Astrocyte (in vitro differentiated cells and primary cell): ENCODE data around the gene SEMG2. TPM values are rescaled to one million over a fixed set of nuclear protein-coding genes. Genes with fewer than 3 reads are reported as not detected.

Experiments used
- DNase-seq: peaks from one replicate; pipeline ENCODE4 v3.0.0-alpha.2; 2010; ENCODE audit warnings: low read depth
- FAIRE-seq: peaks from 2 replicates; lab custom pipeline; 2011; peaks lifted over from hg19 to GRCh38; lab: Jason Lieb, UNC
- H2AFZ ChIP-seq: 2 replicates; pipeline ENCODE4 v1.6.0; 2012; ENCODE audit warnings: low read depth, low read length, inconsistent platforms
- H3K27ac ChIP-seq: 2 replicates; pipeline ENCODE4 v1.5.1; 2011; ENCODE audit warnings: low read depth, low read length, inconsistent platforms
- H3K27me3 ChIP-seq: 2 replicates; pipeline ENCODE4 v1.6.0; 2011; ENCODE audit warnings: low read length, inconsistent platforms; ENCODE audit not compliant: insufficient read depth
- H3K36me3 ChIP-seq: 2 replicates; pipeline ENCODE4 v1.5.1; 2011; ENCODE audit warnings: low read length, inconsistent platforms; ENCODE audit not compliant: insufficient read depth
- H3K4me1 ChIP-seq: 2 replicates; pipeline ENCODE4 v1.5.1; 2011; ENCODE audit warnings: low read length, inconsistent platforms; ENCODE audit not compliant: insufficient read depth
- H3K4me2 ChIP-seq: 2 replicates; pipeline ENCODE4 v1.6.0; 2012; ENCODE audit warnings: low read length, inconsistent platforms
- H3K4me3 ChIP-seq: 2 replicates; pipeline ENCODE4 v1.5.1; 2011; ENCODE audit warnings: low read depth, mild to moderate bottlenecking, low read length, inconsistent platforms; ENCODE audit not compliant: insufficient read depth
- H3K79me2 ChIP-seq: 2 replicates; pipeline ENCODE4 v1.6.0; 2012; ENCODE audit warnings: mild to moderate bottlenecking, low read length, inconsistent platforms; ENCODE audit not compliant: insufficient read depth
- H3K9ac ChIP-seq: 2 replicates; pipeline ENCODE4 v1.6.0; 2012; ENCODE audit warnings: mild to moderate bottlenecking, low read length, inconsistent platforms
- H3K9me3 ChIP-seq: 2 replicates; pipeline ENCODE4 v1.5.1; 2012; ENCODE audit warnings: low read depth, mild to moderate bottlenecking, low read length, inconsistent platforms; ENCODE audit not compliant: insufficient read depth
- H4K20me1 ChIP-seq: 2 replicates; pipeline ENCODE4 v1.6.0; 2012; ENCODE audit warnings: low read length, inconsistent platforms; ENCODE audit not compliant: insufficient read depth
- H3K27ac Mint-ChIP-seq: one replicate; pipeline ENCODE4 v1.8.0; 2021; ENCODE audit warnings: mild to moderate bottlenecking, mixed read lengths; ENCODE audit not compliant: unreplicated experiment
- H3K27me3 Mint-ChIP-seq: one replicate; pipeline ENCODE4 v1.8.0; 2021; ENCODE audit warnings: low read depth, mixed read lengths; ENCODE audit not compliant: unreplicated experiment
- H3K36me3 Mint-ChIP-seq: one replicate; pipeline ENCODE4 v1.8.0; 2021; ENCODE audit warnings: low read depth, mixed read lengths; ENCODE audit not compliant: unreplicated experiment
- H3K4me1 Mint-ChIP-seq: one replicate; pipeline ENCODE4 v1.8.0; 2021; ENCODE audit warnings: low read depth, mixed read lengths; ENCODE audit not compliant: unreplicated experiment
- H3K4me3 Mint-ChIP-seq: one replicate; pipeline ENCODE4 v1.8.0; 2021; ENCODE audit warnings: mild to moderate bottlenecking, moderate library complexity, mixed read lengths; ENCODE audit not compliant: unreplicated experiment
- H3K9me3 Mint-ChIP-seq: one replicate; pipeline ENCODE4 v1.8.0; 2021; ENCODE audit warnings: mild to moderate bottlenecking, mixed read lengths; ENCODE audit not compliant: unreplicated experiment
- CTCF ChIP-seq: IDR thresholded peaks from 2 replicates; pipeline ENCODE4 v1.5.1; 2011; ENCODE audit warnings: low read depth, mild to moderate bottlenecking, inconsistent platforms, low read length, moderate library complexity; ENCODE audit not compliant: insufficient read depth
- EZH2 ChIP-seq: IDR thresholded peaks from 2 replicates; pipeline ENCODE4 v1.6.1; 2012; ENCODE audit warnings: mild to moderate bottlenecking, low read length, inconsistent platforms; ENCODE audit not compliant: insufficient read depth
- total RNA-seq: library from RNA; stranded (reverse); gene quantifications from 2 replicates; pipeline ENCODE4 v1.2.1, GENCODE V29; 2021

Gene SEMG2
- total RNA-seq, 1 donor from 2014 or later: not detected

GRCh38 chr20:45183084-45183483 is 38.1 kb upstream of the SEMG2 start:
- Histone ChIP-seq H3K9ac (no peak overlapping the region), H2AFZ (no peak overlapping the region), H3K4me2 (no peak overlapping the region), H4K20me1 (no peaks in the 10 kb centered on the region), H3K27ac (no peak overlapping the region), H3K27me3 (no peaks in the 10 kb centered on the region), H3K4me1 (no peaks in the 10 kb centered on the region), H3K9me3 (no peaks in the 10 kb centered on the region), H3K79me2 (no peaks in the 10 kb centered on the region), H3K4me3 (no peak overlapping the region), H3K36me3 (no peaks in the 10 kb centered on the region)
- Mint-ChIP-seq H3K4me3 (no peak overlapping the region), H3K27me3 (no peaks in the 10 kb centered on the region), H3K4me1 (no peaks in the 10 kb centered on the region), H3K27ac (no peak overlapping the region), H3K9me3 (no peaks in the 10 kb centered on the region), H3K36me3 (no peaks in the 10 kb centered on the region)
- no peak for FAIRE-seq
- TF ChIP-seq CTCF: no peak
- no peak for TF ChIP-seq EZH2
- no peak for DNase-seq

GRCh38 chr20:45187693-45188092 is 33.5 kb upstream of the SEMG2 start:
- H4K20me1 ChIP-seq: no peaks in the 10 kb centered on the region
- H3K9me3 Mint-ChIP-seq: no peaks in the 10 kb centered on the region
- H3K36me3 ChIP-seq: no peaks in the 10 kb centered on the region
- no peak overlapping the region for H3K9ac ChIP-seq
- DNase-seq (no peak), FAIRE-seq (no peak)
- no peaks in the 10 kb centered on the region for H3K9me3 ChIP-seq
- no peaks in the 10 kb centered on the region for H3K36me3 Mint-ChIP-seq
- H2AFZ ChIP-seq: no peak overlapping the region
- TF ChIP-seq CTCF (no peak), EZH2 (no peak)
- no peaks in the 10 kb centered on the region for H3K4me1 ChIP-seq
- H3K4me1 Mint-ChIP-seq: no peaks in the 10 kb centered on the region
- H3K4me2 ChIP-seq: no peak overlapping the region
- H3K27ac ChIP-seq: no peak overlapping the region
- no peak overlapping the region for H3K27ac Mint-ChIP-seq
- H3K4me3 ChIP-seq: no peak overlapping the region
- no peaks in the 10 kb centered on the region for H3K27me3 Mint-ChIP-seq
- H3K4me3 Mint-ChIP-seq: no peak overlapping the region
- H3K27me3 ChIP-seq: no peaks in the 10 kb centered on the region
- no peaks in the 10 kb centered on the region for H3K79me2 ChIP-seq

GRCh38 chr20:45189067-45189609 is 32.0 kb upstream of the SEMG2 start:
- no peaks in the 10 kb centered on the region for H3K9me3 ChIP-seq
- no peak overlapping the region for H3K9ac ChIP-seq
- H4K20me1 ChIP-seq: no peaks in the 10 kb centered on the region
- H3K27ac ChIP-seq: no peak overlapping the region
- H2AFZ ChIP-seq: no peak overlapping the region
- no peaks in the 10 kb centered on the region for H3K79me2 ChIP-seq
- no peaks in the 10 kb centered on the region for H3K36me3 Mint-ChIP-seq
- no peak overlapping the region for H3K4me3 ChIP-seq
- no peaks in the 10 kb centered on the region for H3K36me3 ChIP-seq
- no peaks in the 10 kb centered on the region for H3K27me3 Mint-ChIP-seq
- TF ChIP-seq CTCF: no peak
- TF ChIP-seq EZH2: no peak
- FAIRE-seq (no peak), DNase-seq (no peak)
- no peak overlapping the region for H3K4me2 ChIP-seq
- H3K27ac Mint-ChIP-seq: no peak overlapping the region
- no peaks in the 10 kb centered on the region for H3K9me3 Mint-ChIP-seq
- no peaks in the 10 kb centered on the region for H3K27me3 ChIP-seq
- H3K4me1 Mint-ChIP-seq: no peaks in the 10 kb centered on the region
- no peaks in the 10 kb centered on the region for H3K4me1 ChIP-seq
- H3K4me3 Mint-ChIP-seq: no peak overlapping the region
